SK-N-SH (cell line): ENCODE measurements around the gene C2CD3. TPM values are rescaled to one million over a fixed set of nuclear protein-coding genes. Genes with fewer than 3 reads are reported as not detected.

Source experiments
- CTCF ChIA-PET: fragments of 300-600, 350-600 bp; formaldehyde crosslinking; extraction: SDS; loops from one replicate; lab custom pipeline; 2021; lab: Yijun Ruan, JAX
- POLR2A ChIA-PET: fragments of 350-600 bp; sonication (Branson Sonifier 250); formaldehyde crosslinking; extraction: SDS; loops from one replicate; lab custom pipeline; 2020; ENCODE audit warnings: antibody characterized with exemption, inconsistent platforms; lab: Yijun Ruan, JAX
- DNase-seq: peaks from one replicate; pipeline ENCODE4 v3.0.0; 2012
- H2AFZ ChIP-seq: fragments of 200-600 bp; sonication (generic); 2 replicates; pipeline ENCODE4 v1.8.1; 2016; ENCODE audit warnings: antibody characterized with exemption, mild to moderate bottlenecking, low read depth
- H3F3A ChIP-seq: fragments of 200-600 bp; sonication (generic); replicated peaks from 2 replicates; pipeline ENCODE3; 2016; ENCODE audit warnings: antibody characterized with exemption, mild to moderate bottlenecking; ENCODE audit not compliant: insufficient read depth
- H3K27ac ChIP-seq, 2 experiments: fragments of 200-500 bp in 1 of 2; fragments of 200-600 bp in 1 of 2; sonication (Bioruptor generic) in 1 of 2; sonication (generic), shearing (Covaris generic) in 1 of 2; 2 replicates each; pipeline versions ENCODE4 v1.5.1 to v1.6.1; 2014 to 2016; ENCODE audit warnings: low read depth in 2 of 2, inconsistent platforms in 1 of 2, low read length in 1 of 2, mild to moderate bottlenecking in 1 of 2, mixed read lengths in 1 of 2
- H3K27me3 ChIP-seq: fragments of 200-600 bp; sonication (generic), shearing (Covaris generic); 2 replicates; pipeline ENCODE4 v1.6.1; 2016; ENCODE audit warnings: mixed run types; ENCODE audit not compliant: insufficient read depth
- H3K36me3 ChIP-seq, 2 experiments: fragments of 200-500 bp in 1 of 2; fragments of 200-600 bp in 1 of 2; sonication (Bioruptor generic) in 1 of 2; sonication (generic) in 1 of 2; replicated peaks in 1 of 2; 2 replicates each; pipeline versions ENCODE3 to v1.5.1; 2014 to 2016; ENCODE audit warnings: low read length in 1 of 2, mild to moderate bottlenecking in 1 of 2; ENCODE audit not compliant: insufficient read depth in 2 of 2, control insufficient read depth in 1 of 2
- H3K4me1 ChIP-seq, 2 experiments: fragments of 200-500 bp in 1 of 2; fragments of 200-600 bp in 1 of 2; sonication (Bioruptor generic) in 1 of 2; sonication (generic), shearing (Covaris generic) in 1 of 2; 2 replicates each; pipeline versions ENCODE4 v1.5.1 to v1.6.1; 2014 to 2016; ENCODE audit warnings: low read depth in 1 of 2, low read length in 1 of 2, mixed run types in 1 of 2; ENCODE audit not compliant: insufficient read depth in 2 of 2, control insufficient read depth in 1 of 2
- H3K4me2 ChIP-seq: fragments of 200-600 bp; sonication (generic), shearing (Covaris generic); 2 replicates; pipeline ENCODE4 v1.6.1; 2017; ENCODE audit warnings: mixed run types
- H3K4me3 ChIP-seq, 2 experiments: fragments of 200-500 bp in 1 of 2; fragments of 200-600 bp in 1 of 2; sonication (Bioruptor generic) in 1 of 2; sonication (generic), shearing (Covaris generic) in 1 of 2; 2 replicates each; pipeline versions ENCODE4 v1.5.1 to v1.8.1; 2014 to 2016; ENCODE audit warnings: low read depth in 2 of 2, inconsistent platforms in 1 of 2, low read length in 1 of 2, mild to moderate bottlenecking in 1 of 2, mixed read lengths in 1 of 2, moderate library complexity in 1 of 2
- H3K79me2 ChIP-seq: fragments of 200-600 bp; sonication (generic); 2 replicates; pipeline ENCODE4 v1.8.1; 2017; ENCODE audit warnings: mild to moderate bottlenecking; ENCODE audit not compliant: insufficient read depth
- H3K9ac ChIP-seq: fragments of 200-600 bp; sonication (generic); 2 replicates; pipeline ENCODE4 v1.6.1; 2017; ENCODE audit warnings: mixed run types
- H3K9me2 ChIP-seq: fragments of 200-600 bp; sonication (generic); 2 replicates; pipeline ENCODE4 v1.6.1; 2017; ENCODE audit warnings: mixed run types
- H3K9me3 ChIP-seq: fragments of 200-600 bp; sonication (generic); 2 replicates; pipeline ENCODE4 v1.6.1; 2017; ENCODE audit warnings: mixed run types, mild to moderate bottlenecking, moderate library complexity
- H4K20me1 ChIP-seq: fragments of 200-600 bp; sonication (generic); 2 replicates; pipeline ENCODE4 v1.6.1; 2017; ENCODE audit warnings: mild to moderate bottlenecking, mixed run types; ENCODE audit not compliant: insufficient read depth
- CHD2 ChIP-seq: fragments of 150-350 bp; IDR thresholded peaks from 2 replicates; pipeline ENCODE4 v1.6.1; 2018; ENCODE audit warnings: low read length; ENCODE audit not compliant: partially characterized antibody
- ELF1 ChIP-seq: IDR thresholded peaks from 2 replicates; pipeline ENCODE4 v1.4.0; 2012
- EP300 ChIP-seq, 2 experiments: IDR thresholded peaks; 2 replicates each; pipeline versions ENCODE4 v1.4.0 to v1.6.1; 2012; ENCODE audit warnings: borderline replicate concordance in 1 of 2, low read depth in 1 of 2, low read length in 1 of 2
- FOXJ3 ChIP-seq: sonication (generic); formaldehyde crosslinking; IDR thresholded peaks from 2 replicates; pipeline ENCODE4 v1.5.1; 2020; ENCODE audit warnings: mild to moderate bottlenecking, missing genetic modification reagents
- GABPA ChIP-seq: IDR thresholded peaks from 2 replicates; pipeline ENCODE4 v1.4.0; 2012; ENCODE audit warnings: low read depth, mild to moderate bottlenecking
- MEF2A ChIP-seq: IDR thresholded peaks from 2 replicates; pipeline ENCODE4 v1.4.0; 2012; ENCODE audit warnings: low read depth, borderline replicate concordance
- NFIC ChIP-seq: IDR thresholded peaks from 2 replicates; pipeline ENCODE4 v1.4.0; 2012; ENCODE audit warnings: borderline replicate concordance
- NRF1 ChIP-seq: IDR thresholded peaks from 2 replicates; pipeline ENCODE4 v1.6.1; 2012; ENCODE audit warnings: low read depth, mild to moderate bottlenecking, low read length
- RFX5 ChIP-seq: IDR thresholded peaks from 2 replicates; pipeline ENCODE4 v1.6.1; 2012; ENCODE audit warnings: mild to moderate bottlenecking, improper control_type of control experiment, low read length
- RXRA ChIP-seq: IDR thresholded peaks from 2 replicates; pipeline ENCODE4 v1.4.0; 2012; ENCODE audit warnings: low read depth, mild to moderate bottlenecking, borderline replicate concordance
- SIN3A ChIP-seq: IDR thresholded peaks from 2 replicates; pipeline ENCODE4 v1.6.1; 2012; ENCODE audit warnings: low read depth, mild to moderate bottlenecking, low read length, moderate library complexity, borderline replicate concordance
- SMC3 ChIP-seq: IDR thresholded peaks from 2 replicates; pipeline ENCODE4 v1.6.1; 2012; ENCODE audit warnings: low read depth, low read length, improper control_type of control experiment
- TCF12 ChIP-seq: IDR thresholded peaks from 2 replicates; pipeline ENCODE4 v1.4.0; 2012
- WGBS: methylation state at CpG from one replicate; pipeline ENCODE4 v1.1.6; 2017; ENCODE audit warnings: low lambda C conversion rate; 5-methylcytosine and 5-hydroxymethylcytosine counted together
- polyA plus RNA-seq, 3 experiments: library from polyadenylated mRNA; depleted of rRNA; stranded (reverse); fragments of >200 nt; gene quantifications; 2 replicates each; pipeline ENCODE4 v1.2.3, GENCODE V29; 2012
- TF ChIP-seq, protein P1 (sequence below): fragments of 150-350 bp; IDR thresholded peaks from 2 replicates; pipeline ENCODE4 v1.6.1; 2017; ENCODE audit warnings: antibody characterized with exemption, low read length, low read depth, borderline replicate concordance
- TF ChIP-seq, protein P2 (sequence below): fragments of 150-350 bp; IDR thresholded peaks from 2 replicates; pipeline ENCODE4 v1.6.1; 2016; ENCODE audit warnings: mild to moderate bottlenecking, low read depth, low read length
- TF ChIP-seq, protein P3 (sequence below): fragments of 200-600 bp; sonication (generic); IDR thresholded peaks from 2 replicates; pipeline ENCODE4 v1.6.1; 2017; ENCODE audit warnings: antibody characterized with exemption, mild to moderate bottlenecking, moderate library complexity
- TF ChIP-seq, protein P4 (sequence below): IDR thresholded peaks from 2 replicates; pipeline ENCODE4 v1.4.0; 2012; ENCODE audit warnings: low read depth, borderline replicate concordance
- TF ChIP-seq, protein P5 (sequence below): IDR thresholded peaks from 2 replicates; pipeline ENCODE4 v1.4.0; 2012; ENCODE audit warnings: low read depth
- TF ChIP-seq, protein P6 (sequence below): IDR thresholded peaks from 2 replicates; pipeline ENCODE4 v1.4.0; 2012; ENCODE audit warnings: low read depth, borderline replicate concordance

The C2CD3 gene
- polyA plus RNA-seq, 1 of the 3 experiments (the other 2 are of a cell fraction), result 7.0 TPM

DNA sequence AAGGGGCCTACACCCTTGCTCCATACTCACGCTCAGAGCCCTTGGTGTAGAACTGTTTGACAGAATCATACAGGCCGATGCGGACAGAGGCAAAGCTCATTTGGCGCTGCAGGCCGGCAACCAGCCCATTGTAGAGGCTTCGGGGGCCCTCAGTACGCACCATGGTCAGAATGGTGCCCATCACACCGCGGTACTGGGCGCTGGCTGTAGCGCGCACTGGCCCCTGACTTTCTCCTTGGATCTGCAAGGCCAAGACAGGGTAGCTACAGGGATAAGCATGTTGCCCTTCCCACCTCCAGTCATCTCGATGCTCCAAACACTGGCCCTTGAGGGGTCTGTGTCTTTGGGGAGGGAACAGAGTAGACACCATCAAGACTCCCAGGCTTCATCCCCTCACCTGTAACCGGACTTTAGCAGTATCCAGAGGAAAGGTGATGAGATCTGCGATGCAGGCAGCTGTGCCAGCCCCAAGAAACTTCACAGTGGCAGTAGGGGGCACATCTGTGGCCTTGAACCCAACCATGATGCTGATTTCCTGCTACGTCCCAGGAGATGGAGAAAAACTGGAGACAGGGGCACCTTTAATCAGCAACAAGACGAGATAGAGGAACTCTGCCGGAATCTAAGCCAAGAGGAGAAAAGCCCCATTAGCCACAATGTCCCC lies 192.8 kb downstream of the C2CD3 start:
- WGBS, result 98% methylated on average over 17 of the region's 18 CpGs
- Histone ChIP-seq H3K9ac (no peak overlapping the region), H3K4me1 (peaks cover 0 to 14% of the 10 kb centered on the region in 2 experiments; a peak in 1 of 4 replicates), H3F3A (peaks cover 2% of the 10 kb centered on the region), H3K79me2 (peaks cover 8% of the 10 kb centered on the region; the same call in 1 of the 2 replicates), H3K4me2 (no peak overlapping the region), H3K4me3 (no peak overlapping the region), H3K36me3 (peaks cover 4 to 42% of the 10 kb centered on the region in 2 experiments), H3K9me3 (no peaks in the 10 kb centered on the region), H4K20me1 (no peaks in the 10 kb centered on the region), H3K27me3 (no peaks in the 10 kb centered on the region), H2AFZ (no peak overlapping the region), H3K27ac (no peak overlapping the region), H3K9me2 (no peaks in the 10 kb centered on the region)
- ChIA-PET POLR2A (no interaction called here), CTCF (interaction anchor here (0.8 to 1.5 kb wide), 2 partner anchors 13 to 46 kb away, joined by 3 to 6 read pairs; no protein-coding TSS in a partner anchor)
- no peak for DNase-seq
- TF ChIP-seq NFIC (no peak), EP300 (IDR thresholded peaks at IDR 0.05; ENCODE audit: borderline replicate concordance in 1 of 2, low read depth in 1 of 2, low read length in 1 of 2) (no peak), SMC3 (no peak), ELF1 (no peak), RFX5 (no peak), FOXJ3 (CRISPR knock-in tag) (no peak), CHD2 (no peak), MEF2A (no peak), RXRA (no peak), SIN3A (no peak), NRF1 (no peak), GABPA (no peak), TCF12 (no peak)
- TF ChIP-seq, protein P1, sequence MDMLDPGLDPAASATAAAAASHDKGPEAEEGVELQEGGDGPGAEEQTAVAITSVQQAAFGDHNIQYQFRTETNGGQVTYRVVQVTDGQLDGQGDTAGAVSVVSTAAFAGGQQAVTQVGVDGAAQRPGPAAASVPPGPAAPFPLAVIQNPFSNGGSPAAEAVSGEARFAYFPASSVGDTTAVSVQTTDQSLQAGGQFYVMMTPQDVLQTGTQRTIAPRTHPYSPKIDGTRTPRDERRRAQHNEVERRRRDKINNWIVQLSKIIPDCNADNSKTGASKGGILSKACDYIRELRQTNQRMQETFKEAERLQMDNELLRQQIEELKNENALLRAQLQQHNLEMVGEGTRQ, result no peak
- TF ChIP-seq, protein P2, sequence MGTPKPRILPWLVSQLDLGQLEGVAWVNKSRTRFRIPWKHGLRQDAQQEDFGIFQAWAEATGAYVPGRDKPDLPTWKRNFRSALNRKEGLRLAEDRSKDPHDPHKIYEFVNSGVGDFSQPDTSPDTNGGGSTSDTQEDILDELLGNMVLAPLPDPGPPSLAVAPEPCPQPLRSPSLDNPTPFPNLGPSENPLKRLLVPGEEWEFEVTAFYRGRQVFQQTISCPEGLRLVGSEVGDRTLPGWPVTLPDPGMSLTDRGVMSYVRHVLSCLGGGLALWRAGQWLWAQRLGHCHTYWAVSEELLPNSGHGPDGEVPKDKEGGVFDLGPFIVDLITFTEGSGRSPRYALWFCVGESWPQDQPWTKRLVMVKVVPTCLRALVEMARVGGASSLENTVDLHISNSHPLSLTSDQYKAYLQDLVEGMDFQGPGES, result no peak
- TF ChIP-seq, protein P3, sequence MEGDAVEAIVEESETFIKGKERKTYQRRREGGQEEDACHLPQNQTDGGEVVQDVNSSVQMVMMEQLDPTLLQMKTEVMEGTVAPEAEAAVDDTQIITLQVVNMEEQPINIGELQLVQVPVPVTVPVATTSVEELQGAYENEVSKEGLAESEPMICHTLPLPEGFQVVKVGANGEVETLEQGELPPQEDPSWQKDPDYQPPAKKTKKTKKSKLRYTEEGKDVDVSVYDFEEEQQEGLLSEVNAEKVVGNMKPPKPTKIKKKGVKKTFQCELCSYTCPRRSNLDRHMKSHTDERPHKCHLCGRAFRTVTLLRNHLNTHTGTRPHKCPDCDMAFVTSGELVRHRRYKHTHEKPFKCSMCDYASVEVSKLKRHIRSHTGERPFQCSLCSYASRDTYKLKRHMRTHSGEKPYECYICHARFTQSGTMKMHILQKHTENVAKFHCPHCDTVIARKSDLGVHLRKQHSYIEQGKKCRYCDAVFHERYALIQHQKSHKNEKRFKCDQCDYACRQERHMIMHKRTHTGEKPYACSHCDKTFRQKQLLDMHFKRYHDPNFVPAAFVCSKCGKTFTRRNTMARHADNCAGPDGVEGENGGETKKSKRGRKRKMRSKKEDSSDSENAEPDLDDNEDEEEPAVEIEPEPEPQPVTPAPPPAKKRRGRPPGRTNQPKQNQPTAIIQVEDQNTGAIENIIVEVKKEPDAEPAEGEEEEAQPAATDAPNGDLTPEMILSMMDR, result no peak
- TF ChIP-seq, protein P4, sequence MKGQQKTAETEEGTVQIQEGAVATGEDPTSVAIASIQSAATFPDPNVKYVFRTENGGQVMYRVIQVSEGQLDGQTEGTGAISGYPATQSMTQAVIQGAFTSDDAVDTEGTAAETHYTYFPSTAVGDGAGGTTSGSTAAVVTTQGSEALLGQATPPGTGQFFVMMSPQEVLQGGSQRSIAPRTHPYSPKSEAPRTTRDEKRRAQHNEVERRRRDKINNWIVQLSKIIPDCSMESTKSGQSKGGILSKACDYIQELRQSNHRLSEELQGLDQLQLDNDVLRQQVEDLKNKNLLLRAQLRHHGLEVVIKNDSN, result no peak
- TF ChIP-seq, protein P5, sequence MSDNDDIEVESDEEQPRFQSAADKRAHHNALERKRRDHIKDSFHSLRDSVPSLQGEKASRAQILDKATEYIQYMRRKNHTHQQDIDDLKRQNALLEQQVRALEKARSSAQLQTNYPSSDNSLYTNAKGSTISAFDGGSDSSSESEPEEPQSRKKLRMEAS, result no peak
- TF ChIP-seq, protein P6, sequence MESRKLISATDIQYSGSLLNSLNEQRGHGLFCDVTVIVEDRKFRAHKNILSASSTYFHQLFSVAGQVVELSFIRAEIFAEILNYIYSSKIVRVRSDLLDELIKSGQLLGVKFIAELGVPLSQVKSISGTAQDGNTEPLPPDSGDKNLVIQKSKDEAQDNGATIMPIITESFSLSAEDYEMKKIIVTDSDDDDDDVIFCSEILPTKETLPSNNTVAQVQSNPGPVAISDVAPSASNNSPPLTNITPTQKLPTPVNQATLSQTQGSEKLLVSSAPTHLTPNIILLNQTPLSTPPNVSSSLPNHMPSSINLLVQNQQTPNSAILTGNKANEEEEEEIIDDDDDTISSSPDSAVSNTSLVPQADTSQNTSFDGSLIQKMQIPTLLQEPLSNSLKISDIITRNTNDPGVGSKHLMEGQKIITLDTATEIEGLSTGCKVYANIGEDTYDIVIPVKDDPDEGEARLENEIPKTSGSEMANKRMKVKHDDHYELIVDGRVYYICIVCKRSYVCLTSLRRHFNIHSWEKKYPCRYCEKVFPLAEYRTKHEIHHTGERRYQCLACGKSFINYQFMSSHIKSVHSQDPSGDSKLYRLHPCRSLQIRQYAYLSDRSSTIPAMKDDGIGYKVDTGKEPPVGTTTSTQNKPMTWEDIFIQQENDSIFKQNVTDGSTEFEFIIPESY, result no peak
